Keratinocyte (primary cell): ENCODE data around the gene CTDSPL. TPM values are rescaled to one million over a fixed set of nuclear protein-coding genes. Genes with fewer than 3 reads are reported as not detected.
A peak's percentile ranks its signal among the peaks of the same experiment; 100 is the strongest.
"Not testable (repeated sequence)": the region's sequence is repeated elsewhere in the genome, so short reads cannot be mapped to it uniquely, and the experiment has no call there.

Source experiments
- DNase-seq: peaks from one replicate; pipeline ENCODE4 v3.0.0-alpha.2; 2011; ENCODE audit warnings: low read depth, missing footprints, low spot score
- FAIRE-seq: peaks from 2 replicates; lab custom pipeline; 2011; peaks lifted over from hg19 to GRCh38; lab: Jason Lieb, UNC
- H2AFZ ChIP-seq: 2 replicates; pipeline ENCODE4 v1.6.0; 2012; ENCODE audit warnings: low read length, control low read depth, inconsistent platforms; ENCODE audit not compliant: control insufficient read depth
- H3K27ac ChIP-seq: 2 replicates; pipeline ENCODE4 v1.5.1; 2011; ENCODE audit warnings: low read length; ENCODE audit not compliant: control insufficient read depth, insufficient read depth
- H3K27me3 ChIP-seq: 3 replicates; pipeline ENCODE4 v1.6.0; 2011; ENCODE audit warnings: low read length; ENCODE audit not compliant: control insufficient read depth, insufficient read depth; ENCODE audit errors: extremely low read depth
- H3K36me3 ChIP-seq, 2 experiments: 2 replicates in 1 of 2; 3 replicates in 1 of 2; pipeline ENCODE4 v1.5.1; 2011; ENCODE audit warnings: low read length in 2 of 2, mild to moderate bottlenecking in 1 of 2; ENCODE audit not compliant: control insufficient read depth in 2 of 2, insufficient read depth in 2 of 2; ENCODE audit errors: extremely low read depth in 1 of 2
- H3K4me1 ChIP-seq: 3 replicates; pipeline ENCODE4 v1.5.1; 2011; ENCODE audit warnings: low read length; ENCODE audit not compliant: control insufficient read depth, insufficient read depth; ENCODE audit errors: extremely low read depth
- H3K4me2 ChIP-seq: 3 replicates; pipeline ENCODE4 v1.6.0; 2011; ENCODE audit warnings: low read depth, low read length; ENCODE audit not compliant: control insufficient read depth, insufficient read depth; ENCODE audit errors: extremely low read depth
- H3K4me3 ChIP-seq, 3 experiments: fragments of 200-600 bp in 1 of 3; sonication (generic) in 1 of 3; 2 replicates in 2 of 3; 3 replicates in 1 of 3; pipeline ENCODE4 v1.5.1; 2011 to 2016; ENCODE audit warnings: low read length in 3 of 3, mild to moderate bottlenecking in 3 of 3, control low read depth in 2 of 3, inconsistent platforms in 1 of 3, low read depth in 1 of 3, mixed read lengths in 1 of 3, mixed run types in 1 of 3, moderate library complexity in 1 of 3; ENCODE audit not compliant: control insufficient read depth in 2 of 3, insufficient read depth in 2 of 3; ENCODE audit errors: extremely low read depth in 1 of 3
- H3K79me2 ChIP-seq: 2 replicates; pipeline ENCODE4 v1.6.0; 2012; ENCODE audit warnings: low read length; ENCODE audit not compliant: control insufficient read depth, insufficient read depth
- H3K9ac ChIP-seq: 3 replicates; pipeline ENCODE4 v1.6.0; 2011; ENCODE audit warnings: low read length; ENCODE audit not compliant: control insufficient read depth, insufficient read depth; ENCODE audit errors: extremely low read depth
- H3K9me1 ChIP-seq: 3 replicates; pipeline ENCODE4 v1.6.0; 2011; ENCODE audit warnings: low read length; ENCODE audit not compliant: control insufficient read depth, insufficient read depth; ENCODE audit errors: extremely low read depth
- H3K9me3 ChIP-seq: 2 replicates; pipeline ENCODE4 v1.5.1; 2012; ENCODE audit warnings: low read depth, low read length; ENCODE audit not compliant: control insufficient read depth
- H4K20me1 ChIP-seq: 3 replicates; pipeline ENCODE4 v1.6.0; 2011; ENCODE audit warnings: low read length; ENCODE audit not compliant: control insufficient read depth, insufficient read depth; ENCODE audit errors: extremely low read depth
- CTCF ChIP-seq, 3 experiments: IDR thresholded peaks in 1 of 3; conservative IDR thresholded peaks in 1 of 3; optimal IDR thresholded peaks in 1 of 3; 2 replicates in 2 of 3; 3 replicates in 1 of 3; pipeline versions ENCODE3 to v1.5.1; 2011; ENCODE audit warnings: low read length in 3 of 3, mild to moderate bottlenecking in 3 of 3, moderate library complexity in 2 of 3, control low read depth in 1 of 3, inconsistent platforms in 1 of 3; ENCODE audit not compliant: insufficient read depth in 2 of 3; ENCODE audit errors: extremely low read depth in 1 of 3
- EZH2 ChIP-seq: IDR thresholded peaks from one replicate; pipeline ENCODE4 v1.6.1; 2012; ENCODE audit warnings: inconsistent platforms, mild to moderate bottlenecking, low read length, moderate library complexity
- dilution Hi-C: fragments of 300-500 bp; cut with MboI; formaldehyde crosslinking; loops from one replicate; pipeline ENCODE4 v1.7.0; 2020; ENCODE audit warnings: low sequenced_read_pairs; ENCODE audit not compliant: extremely low pct_ligation_motif_present
- polyA plus RNA-seq, 5 experiments: library from polyadenylated mRNA; depleted of rRNA in 3 of 5; stranded (reverse) in 3 of 5; stranded (forward) in 1 of 5; unstranded in 1 of 5; fragments of >200 nt; gene quantifications; 1 replicate in 1 of 5; 2 replicates in 3 of 5; 3 replicates in 1 of 5; pipeline versions ENCODE4 v1.2.1 to v1.2.3, GENCODE V29; 2011 to 2012; ENCODE audit warnings: missing spikeins in 2 of 5, low read depth in 1 of 5, low replicate concordance in 1 of 5

The CTDSPL gene
- polyA plus RNA-seq, 1 donor (not counting 4 experiments of a cell fraction or from before 2014, with no cell fraction given), result 83.2 TPM

- Histone ChIP-seq H3K4me2 (peak overlapping the region; percentile 81), H3K4me3 (peak overlapping the region in 2 of 3 experiments; percentile 42 to 46), H3K27me3 (no peaks in the 10 kb centered on the region), H3K36me3 (no peaks in the 10 kb centered on the region), H3K27ac (peak overlapping the region; percentile 92), H3K9me1 (no peaks in the 10 kb centered on the region), H3K9me3 (no peaks in the 10 kb centered on the region), H3K79me2 (no peaks in the 10 kb centered on the region), H2AFZ (peak overlapping the region; percentile 90), H3K4me1 (peaks cover 34% of the 10 kb centered on the region), H4K20me1 (no peaks in the 10 kb centered on the region), H3K9ac (peak overlapping the region; percentile 78)
- no peak for DNase-seq
- TF ChIP-seq EZH2 (no peak), CTCF (optimal IDR thresholded peaks at IDR 0.05 in 1 of 3, IDR thresholded peaks at IDR 0.05 in 1 of 3, conservative IDR thresholded peaks at IDR 0.05 in 1 of 3; ENCODE audit: extremely low read depth in 1 of 3, insufficient read depth in 2 of 3, low read length in 3 of 3) (no peak)
- dilution Hi-C loops, result no loop called here
- FAIRE-seq, result peak; percentile 87
Measured at GRCh38 chr3:38031022-38031994, 169.6 kb downstream of the CTDSPL start.

- peaks cover 31% of the 10 kb centered on the region for H3K4me1 ChIP-seq
- DNase-seq, result no peak
- no peak overlapping the region for H3K4me2 ChIP-seq
- H4K20me1 ChIP-seq, result no peaks in the 10 kb centered on the region
- no peaks in the 10 kb centered on the region for H3K79me2 ChIP-seq
- no peaks in the 10 kb centered on the region for H3K27me3 ChIP-seq
- H3K9me3 ChIP-seq, result no peaks in the 10 kb centered on the region
- FAIRE-seq, result no peak
- H3K36me3 ChIP-seq, result no peaks in the 10 kb centered on the region
- H3K9me1 ChIP-seq, result no peaks in the 10 kb centered on the region
- dilution Hi-C loops, result no loop called here
- no peak overlapping the region for H3K4me3 ChIP-seq
- no peak overlapping the region for H3K9ac ChIP-seq
- H2AFZ ChIP-seq, result no peak overlapping the region
- TF ChIP-seq CTCF (optimal IDR thresholded peaks at IDR 0.05 in 1 of 3, IDR thresholded peaks at IDR 0.05 in 1 of 3, conservative IDR thresholded peaks at IDR 0.05 in 1 of 3; ENCODE audit: extremely low read depth in 1 of 3, insufficient read depth in 2 of 3, low read length in 3 of 3) (no peak), EZH2 (no peak)
- no peak overlapping the region for H3K27ac ChIP-seq
Measured at GRCh38 chr3:38032328-38032865, 170.7 kb downstream of the CTDSPL start.

GRCh38 chr3:38033586-38033985 lies 171.9 kb downstream of the CTDSPL start:
- FAIRE-seq, H4K20me1 ChIP-seq, dilution Hi-C loops, H2AFZ ChIP-seq, H3K9me1 ChIP-seq, H3K9me3 ChIP-seq, DNase-seq, H3K27me3 ChIP-seq, H3K27ac ChIP-seq, H3K79me2 ChIP-seq, H3K4me2 ChIP-seq, H3K4me3 ChIP-seq, H3K9ac ChIP-seq, H3K36me3 ChIP-seq: not testable (repeated sequence)
- peaks cover 30% of the 10 kb centered on the region for H3K4me1 ChIP-seq
